GM12878 (cell line): ENCODE results near the gene LCE2D. TPM values are rescaled to one million over a fixed set of nuclear protein-coding genes. Genes with fewer than 3 reads are reported as not detected.

ENCODE experiments used
- ATAC-seq: fragments of 200-7000 bp; cut with Tn5 transposase; 3 replicates; pipeline ENCODE4 v1.9.1; 2020; ENCODE audit warnings: mild to moderate bottlenecking, moderate library complexity
- BruUV-seq: library from RNA; stranded (reverse); fragments of 400-500 nt; replicated peaks from 2 replicates; lab custom pipeline; 2021; lab: Mats Ljungman, UMichigan
- CTCF ChIA-PET: fragments of 300-600 bp; sonication (Branson Sonifier 250); formaldehyde crosslinking; extraction: SDS; loops from one replicate; lab custom pipeline; 2021; ENCODE audit warnings: inconsistent platforms; lab: Yijun Ruan, JAX
- POLR2A ChIA-PET: fragments of 350-600 bp; formaldehyde crosslinking; extraction: SDS; loops from one replicate; lab custom pipeline; 2021; ENCODE audit warnings: inconsistent platforms; lab: Charles Lee
- RAD21 ChIA-PET: fragments of 300-600 bp; sonication (Branson Sonifier 250); formaldehyde crosslinking; loops from one replicate; lab custom pipeline; 2023; ENCODE audit warnings: antibody characterized with exemption; ENCODE audit not compliant: unreplicated experiment; lab: Charles Lee
- SMC1A ChIA-PET: fragments of 300-600 bp; sonication (Branson Sonifier 250); formaldehyde crosslinking; loops from one replicate; lab custom pipeline; 2023; ENCODE audit not compliant: unreplicated experiment, uncharacterized antibody; lab: Charles Lee
- DNase-seq: peaks from one replicate; pipeline ENCODE4 v3.0.0-alpha.2; 2011; ENCODE audit warnings: low read depth, low spot score
- FAIRE-seq: peaks from 3 replicates; lab custom pipeline; 2011; peaks lifted over from hg19 to GRCh38; lab: Jason Lieb, UNC
- H2AFZ ChIP-seq: 2 replicates; pipeline ENCODE4 v1.6.0; 2011; ENCODE audit warnings: low read depth, low read length, control low read depth; ENCODE audit not compliant: control insufficient read depth
- H3K27ac ChIP-seq: 2 replicates; pipeline ENCODE4 v1.5.1; 2011; ENCODE audit warnings: control low read depth; ENCODE audit not compliant: control insufficient read depth, insufficient read depth
- H3K27me3 ChIP-seq, 2 experiments: replicated peaks in 1 of 2; 2 replicates each; pipeline versions ENCODE4 v1.6.0 to v1.6.1; 2011; ENCODE audit warnings: low read length in 1 of 2; ENCODE audit not compliant: control insufficient read depth in 2 of 2, insufficient read depth in 2 of 2
- H3K36me3 ChIP-seq, 2 experiments: 2 replicates each; pipeline ENCODE4 v1.5.1; 2011; ENCODE audit warnings: low read length in 1 of 2; ENCODE audit not compliant: control insufficient read depth in 2 of 2, insufficient read depth in 2 of 2
- H3K4me1 ChIP-seq: 2 replicates; pipeline ENCODE4 v1.6.1; 2011; ENCODE audit warnings: mild to moderate bottlenecking, low read length, moderate library complexity, mixed read lengths; ENCODE audit not compliant: control insufficient read depth, insufficient read depth
- H3K4me2 ChIP-seq: 2 replicates; pipeline ENCODE4 v1.6.0; 2011; ENCODE audit warnings: control low read depth; ENCODE audit not compliant: control insufficient read depth, insufficient read depth
- H3K4me3 ChIP-seq: fragments of 200-600 bp; sonication (generic); 2 replicates; pipeline ENCODE4 v1.5.1; 2016
- H3K79me2 ChIP-seq: 2 replicates; pipeline ENCODE4 v1.6.0; 2011; ENCODE audit warnings: low read length; ENCODE audit not compliant: control insufficient read depth, insufficient read depth
- H3K9ac ChIP-seq: 2 replicates; pipeline ENCODE4 v1.8.0; 2011; ENCODE audit warnings: low read length, control low read depth, mixed read lengths; ENCODE audit not compliant: control insufficient read depth, insufficient read depth
- H3K9me3 ChIP-seq: replicated peaks from 3 replicates; pipeline ENCODE4 v1.5.1; 2011; ENCODE audit warnings: mild to moderate bottlenecking, low read length; ENCODE audit not compliant: control insufficient read depth, insufficient read depth
- H4K20me1 ChIP-seq: 2 replicates; pipeline ENCODE4 v1.6.0; 2011; ENCODE audit not compliant: control insufficient read depth, insufficient read depth
- CEBPB ChIP-seq, 2 experiments: fragments of 150-350 bp in 1 of 2; IDR thresholded peaks; 2 replicates each; pipeline ENCODE4 v1.6.1; 2012 to 2014; ENCODE audit warnings: low read depth in 2 of 2, low read length in 2 of 2, borderline replicate concordance in 1 of 2, inconsistent platforms in 1 of 2
- DPF2 ChIP-seq: fragments of 450-650 bp; IDR thresholded peaks from 2 replicates; pipeline ENCODE4 v1.6.1; 2017; ENCODE audit warnings: mild to moderate bottlenecking
- IKZF1 ChIP-seq: fragments of 450-650 bp; conservative IDR thresholded peaks from 2 replicates; pipeline ENCODE4 v1.6.1; 2017; ENCODE audit warnings: antibody characterized with exemption, mild to moderate bottlenecking
- PML ChIP-seq: IDR thresholded peaks from 2 replicates; pipeline ENCODE4 v1.6.1; 2012; ENCODE audit warnings: low read length, inconsistent platforms
- RAD21 ChIP-seq: IDR thresholded peaks from 2 replicates; pipeline ENCODE4 v1.6.1; 2011; ENCODE audit warnings: mild to moderate bottlenecking, low read depth, low read length, moderate library complexity; ENCODE audit not compliant: insufficient read depth
- SUPT20H ChIP-seq: IDR thresholded peaks from 2 replicates; pipeline ENCODE4 v1.6.1; 2011; ENCODE audit warnings: low read depth, mild to moderate bottlenecking, low read length, moderate library complexity, borderline replicate concordance; ENCODE audit not compliant: control insufficient read depth
- ZNF384 ChIP-seq: IDR thresholded peaks from 2 replicates; pipeline ENCODE4 v1.6.1; 2012; ENCODE audit warnings: low read depth, mild to moderate bottlenecking, low read length, improper control_type of control experiment, borderline replicate concordance
- WGBS: methylation state at CpG from one replicate; pipeline ENCODE4 v1.1.6; 2016; ENCODE audit warnings: low lambda C conversion rate; ENCODE audit not compliant: insufficient replicate concordance, insufficient coverage; ENCODE audit errors: missing lambda C conversion rate; 5-methylcytosine and 5-hydroxymethylcytosine counted together
- in situ Hi-C: fragments of 300-500 bp; cut with MboI; formaldehyde crosslinking; loops from 9 replicates; pipeline ENCODE4 v1.14.3; 2018; ENCODE audit warnings: mixed read lengths
- intact Hi-C: fragments of 100-400 bp; cut with micrococcal nuclease; formaldehyde crosslinking; loops from one replicate; pipeline ENCODE4 v1.14.2; 2022; ENCODE audit not compliant: unreplicated experiment
- polyA plus RNA-seq, 11 experiments: library from polyadenylated mRNA; depleted of rRNA in 4 of 11; unstranded in 6 of 11; stranded (reverse) in 5 of 11; fragments of >200 nt; fragmentation: Nextera tagmentation in 4 of 11; fragmentation: Illumina TruSeq in 1 of 11; extraction: Ambion mirVana in 4 of 11; extraction: Trizol in 1 of 11; gene quantifications; 1 replicate in 1 of 11; 2 replicates in 10 of 11; pipeline versions ENCODE4 v1.2.1 to v1.2.3, GENCODE V29; 2011 to 2016; ENCODE audit warnings: inconsistent platforms in 2 of 11, missing spikeins in 2 of 11, low read depth in 1 of 11
- total RNA-seq, 4 experiments: library from RNA; depleted of rRNA in 3 of 4; stranded (reverse); fragments of >200 nt in 3 of 4; fragmentation: Illumina TruSeq in 1 of 4; extraction: Trizol in 1 of 4; gene quantifications; 2 replicates each; pipeline versions ENCODE4 v1.2.1 to v1.2.3, GENCODE V29; 2013 to 2021
- TF ChIP-seq, protein P1 (sequence below): fragments of 450-650 bp; IDR thresholded peaks from 2 replicates; pipeline ENCODE4 v1.6.1; 2017; ENCODE audit warnings: low read depth, mild to moderate bottlenecking, moderate library complexity
- TF ChIP-seq, protein P2 (sequence below): IDR thresholded peaks from 2 replicates; pipeline ENCODE4 v1.6.1; 2011; ENCODE audit warnings: mild to moderate bottlenecking, low read depth, low read length, moderate library complexity; ENCODE audit not compliant: insufficient replicate concordance

The LCE2D gene
- total and polyA plus RNA-seq, 10 of the 15 experiments (the other 5 are each of a cell fraction or from before 2014, with no cell fraction given): not detected

DNA sequence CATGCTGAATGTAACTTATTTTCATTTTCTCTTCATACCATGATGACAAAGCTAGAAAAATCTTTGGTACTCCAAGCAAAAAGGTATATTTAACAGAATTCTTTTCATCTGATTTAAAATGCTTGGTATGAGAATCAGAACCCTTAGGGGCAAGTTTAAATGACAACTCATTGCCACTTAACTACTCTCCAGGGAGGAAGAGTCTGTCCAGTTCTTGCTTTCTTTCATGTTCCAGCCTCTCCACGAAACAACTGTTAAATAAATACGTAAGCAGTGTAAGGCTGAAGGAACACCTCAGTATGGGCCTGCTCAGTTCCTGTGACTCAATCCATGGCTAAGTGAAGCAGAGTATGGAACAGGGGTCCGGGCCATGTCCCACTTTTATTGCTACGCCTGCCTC is 36.6 kb downstream of the LCE2D start:
- 29% methylated on average over 4 of the region's 4 CpGs for WGBS
- ChIA-PET SMC1A (no interaction called here), CTCF (no interaction called here)

More for the DNA sequence above, 36.6 kb downstream of the LCE2D start:
- H3K4me2 ChIP-seq: no peak overlapping the region
- TF ChIP-seq, protein P1, sequence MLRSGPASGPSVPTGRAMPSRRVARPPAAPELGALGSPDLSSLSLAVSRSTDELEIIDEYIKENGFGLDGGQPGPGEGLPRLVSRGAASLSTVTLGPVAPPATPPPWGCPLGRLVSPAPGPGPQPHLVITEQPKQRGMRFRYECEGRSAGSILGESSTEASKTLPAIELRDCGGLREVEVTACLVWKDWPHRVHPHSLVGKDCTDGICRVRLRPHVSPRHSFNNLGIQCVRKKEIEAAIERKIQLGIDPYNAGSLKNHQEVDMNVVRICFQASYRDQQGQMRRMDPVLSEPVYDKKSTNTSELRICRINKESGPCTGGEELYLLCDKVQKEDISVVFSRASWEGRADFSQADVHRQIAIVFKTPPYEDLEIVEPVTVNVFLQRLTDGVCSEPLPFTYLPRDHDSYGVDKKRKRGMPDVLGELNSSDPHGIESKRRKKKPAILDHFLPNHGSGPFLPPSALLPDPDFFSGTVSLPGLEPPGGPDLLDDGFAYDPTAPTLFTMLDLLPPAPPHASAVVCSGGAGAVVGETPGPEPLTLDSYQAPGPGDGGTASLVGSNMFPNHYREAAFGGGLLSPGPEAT: no peak
- TF ChIP-seq PML (no peak), ZNF384 (no peak), SUPT20H (no peak), DPF2 (no peak), RAD21 (no peak), IKZF1 (no peak), CEBPB (IDR thresholded peaks at IDR 0.05; ENCODE audit: borderline replicate concordance in 1 of 2, low read depth in 2 of 2, low read length in 2 of 2) (no peak)
- TF ChIP-seq, protein P2, sequence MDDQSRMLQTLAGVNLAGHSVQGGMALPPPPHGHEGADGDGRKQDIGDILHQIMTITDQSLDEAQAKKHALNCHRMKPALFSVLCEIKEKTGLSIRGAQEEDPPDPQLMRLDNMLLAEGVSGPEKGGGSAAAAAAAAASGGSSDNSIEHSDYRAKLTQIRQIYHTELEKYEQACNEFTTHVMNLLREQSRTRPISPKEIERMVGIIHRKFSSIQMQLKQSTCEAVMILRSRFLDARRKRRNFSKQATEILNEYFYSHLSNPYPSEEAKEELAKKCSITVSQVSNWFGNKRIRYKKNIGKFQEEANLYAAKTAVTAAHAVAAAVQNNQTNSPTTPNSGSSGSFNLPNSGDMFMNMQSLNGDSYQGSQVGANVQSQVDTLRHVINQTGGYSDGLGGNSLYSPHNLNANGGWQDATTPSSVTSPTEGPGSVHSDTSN: no peak
- intact Hi-C loops (no loop called here), in situ Hi-C loops (no loop called here)
- ChIA-PET POLR2A (interaction anchor here (0.6 kb wide), 1 partner anchor 65 kb away, joined by 3 read pairs; no protein-coding TSS in a partner anchor), RAD21 (no interaction called here)
- peaks cover 0 to 2% of the 10 kb centered on the region in 2 experiments; a peak in 3 of 4 replicates for H3K27me3 ChIP-seq
- H3K36me3 ChIP-seq: no peaks in the 10 kb centered on the region
- no peak overlapping the region for H3K27ac ChIP-seq
- H3K4me1 ChIP-seq: no peaks in the 10 kb centered on the region
- H3K4me3 ChIP-seq: no peak overlapping the region
- no peak overlapping the region for H3K9ac ChIP-seq
- no TSS peak for BruUV-seq
- no peak for ATAC-seq
- no peaks in the 10 kb centered on the region for H4K20me1 ChIP-seq
- H3K79me2 ChIP-seq: no peaks in the 10 kb centered on the region
- FAIRE-seq: no peak
- H3K9me3 ChIP-seq: no peaks in the 10 kb centered on the region
- no peak overlapping the region for H2AFZ ChIP-seq
- no peak for DNase-seq
